HepG2 (cell line): Measurements from ENCODE around the gene ENTPD7. TPM values are rescaled to one million over a fixed set of nuclear protein-coding genes. Genes with fewer than 3 reads are reported as not detected.

Experiments used
- ARNT2 ChIP-seq: sonication (generic); formaldehyde crosslinking; IDR thresholded peaks from 2 replicates; pipeline ENCODE4 v1.8.0; 2022; ENCODE audit warnings: mild to moderate bottlenecking, low read depth, missing genetic modification reagents, moderate library complexity
- ATM ChIP-seq: fragments of 450-650 bp; IDR thresholded peaks from 2 replicates; pipeline ENCODE4 v1.7.1; 2017; ENCODE audit warnings: mild to moderate bottlenecking, borderline replicate concordance
- HDAC2 ChIP-seq: sonication (generic); formaldehyde crosslinking; IDR thresholded peaks from 2 replicates; pipeline ENCODE4 v1.4.0; 2020; ENCODE audit warnings: missing genetic modification reagents
- HOXA9 ChIP-seq: sonication (generic); formaldehyde crosslinking; IDR thresholded peaks from 2 replicates; pipeline ENCODE4 v1.8.1; 2022; ENCODE audit warnings: missing genetic modification reagents, mild to moderate bottlenecking, moderate library complexity, borderline replicate concordance
- KDM4B ChIP-seq: sonication (generic); formaldehyde crosslinking; IDR thresholded peaks from 2 replicates; pipeline ENCODE4 v1.4.0; 2020; ENCODE audit warnings: missing genetic modification reagents
- NAIF1 ChIP-seq: sonication (generic); formaldehyde crosslinking; IDR thresholded peaks from 2 replicates; pipeline ENCODE4 v1.5.0; 2020; ENCODE audit warnings: mild to moderate bottlenecking, missing genetic modification reagents, borderline replicate concordance
- PITX1 ChIP-seq: sonication (generic); formaldehyde crosslinking; IDR thresholded peaks from 2 replicates; pipeline ENCODE4 v1.5.1; 2020; ENCODE audit warnings: mild to moderate bottlenecking, missing genetic modification reagents
- RFXAP ChIP-seq: sonication (generic); formaldehyde crosslinking; IDR thresholded peaks from 2 replicates; pipeline ENCODE4 v1.4.0; 2020; ENCODE audit warnings: missing genetic modification reagents, borderline replicate concordance
- SALL1 ChIP-seq: sonication (generic); formaldehyde crosslinking; IDR thresholded peaks from 2 replicates; pipeline ENCODE4 v1.8.0; 2022; ENCODE audit warnings: mild to moderate bottlenecking, missing genetic modification reagents
- STAG1 ChIP-seq: sonication (generic); formaldehyde crosslinking; IDR thresholded peaks from 2 replicates; pipeline ENCODE4 v1.4.0; 2020; ENCODE audit warnings: missing genetic modification reagents
- SYNCRIP ChIP-seq: fragments of 200-400 bp; formaldehyde crosslinking; IDR thresholded peaks from 2 replicates; pipeline ENCODE4 v1.6.1; 2018; ENCODE audit warnings: mild to moderate bottlenecking, low read depth, low read length; ENCODE audit not compliant: insufficient read depth
- TAF1 ChIP-seq: sonication (generic); formaldehyde crosslinking; IDR thresholded peaks from 2 replicates; pipeline ENCODE4 v1.4.0; 2020; ENCODE audit warnings: missing genetic modification reagents
- TCF12 ChIP-seq, 2 experiments: fragments of 450-650 bp in 1 of 2; sonication (generic) in 1 of 2; formaldehyde crosslinking in 1 of 2; IDR thresholded peaks; 2 replicates each; pipeline versions ENCODE4 v1.6.1 to v1.8.0; 2017 to 2022; ENCODE audit warnings: antibody characterized with exemption in 1 of 2, mild to moderate bottlenecking in 1 of 2, missing genetic modification reagents in 1 of 2, moderate library complexity in 1 of 2
- TFDP2 ChIP-seq: sonication (generic); formaldehyde crosslinking; IDR thresholded peaks from 2 replicates; pipeline ENCODE4 v1.4.0; 2020; ENCODE audit warnings: missing genetic modification reagents
- ZBTB34 ChIP-seq: sonication (generic); formaldehyde crosslinking; IDR thresholded peaks from 2 replicates; pipeline ENCODE4 v1.8.0; 2022; ENCODE audit warnings: mild to moderate bottlenecking, missing genetic modification reagents
- ZBTB38 ChIP-seq: sonication (generic); formaldehyde crosslinking; IDR thresholded peaks from 2 replicates; pipeline ENCODE4 v1.5.1; 2020; ENCODE audit warnings: mild to moderate bottlenecking, missing genetic modification reagents
- ZIK1 ChIP-seq: sonication (generic); formaldehyde crosslinking; IDR thresholded peaks from 2 replicates; pipeline ENCODE4 v1.5.0; 2020; ENCODE audit warnings: mild to moderate bottlenecking, low read depth, missing genetic modification reagents, borderline replicate concordance
- ZNF124 ChIP-seq: sonication (generic); formaldehyde crosslinking; IDR thresholded peaks from 2 replicates; pipeline ENCODE4 v1.4.0; 2020; ENCODE audit warnings: missing genetic modification reagents
- ZNF207 ChIP-seq: fragments of 450-650 bp; IDR thresholded peaks from 2 replicates; pipeline ENCODE4 v1.6.1; 2016; ENCODE audit warnings: antibody characterized with exemption, borderline replicate concordance
- ZNF251 ChIP-seq: sonication (generic); formaldehyde crosslinking; IDR thresholded peaks from 2 replicates; pipeline ENCODE4 v1.9.0; 2021; ENCODE audit warnings: mild to moderate bottlenecking, missing genetic modification reagents
- ZNF264 ChIP-seq: sonication (generic); formaldehyde crosslinking; IDR thresholded peaks from 2 replicates; pipeline ENCODE4 v1.4.0; 2020; ENCODE audit warnings: missing genetic modification reagents
- ZNF333 ChIP-seq: sonication (generic); formaldehyde crosslinking; IDR thresholded peaks from 2 replicates; pipeline ENCODE4 v1.4.0; 2020; ENCODE audit warnings: mild to moderate bottlenecking, missing genetic modification reagents, borderline replicate concordance
- ZNF564 ChIP-seq: sonication (generic); formaldehyde crosslinking; IDR thresholded peaks from 2 replicates; pipeline ENCODE4 v1.8.1; 2023; ENCODE audit warnings: mild to moderate bottlenecking, missing genetic modification reagents
- ZNF567 ChIP-seq: sonication (generic); formaldehyde crosslinking; IDR thresholded peaks from 2 replicates; pipeline ENCODE4 v1.8.1; 2023; ENCODE audit warnings: mild to moderate bottlenecking, missing genetic modification reagents, borderline replicate concordance
- polyA plus RNA-seq, 8 experiments: library from polyadenylated mRNA; depleted of rRNA in 3 of 8; stranded (reverse) in 7 of 8; unstranded in 1 of 8; fragments of >200 nt; fragmentation: Illumina TruSeq in 4 of 8; extraction: Trizol in 4 of 8; gene quantifications; 2 replicates each; pipeline versions ENCODE4 v1.2.1 to v1.2.3, GENCODE V29; 2011 to 2016; ENCODE audit warnings: low read depth in 4 of 8, missing spikeins in 1 of 8, mixed read lengths in 1 of 8; ENCODE audit not compliant: insufficient read depth in 1 of 8
- total RNA-seq, 5 experiments: library from RNA; depleted of rRNA; stranded (reverse); fragments of >200 nt; fragmentation: Illumina TruSeq; extraction: Trizol; gene quantifications; 2 replicates each; pipeline ENCODE4 v1.2.3, GENCODE V29; 2016; ENCODE audit warnings: low read depth in 1 of 5
- TF ChIP-seq, protein P1 (sequence below): sonication (generic); formaldehyde crosslinking; conservative IDR thresholded peaks from 2 replicates; pipeline ENCODE4 v1.4.0; 2020; ENCODE audit warnings: missing genetic modification reagents

ENTPD7 gene
- total and polyA plus RNA-seq, 2 of the 13 experiments (the other 11 are each of a cell fraction or from before 2014, with no cell fraction given) = 7.6 to 36.5 TPM

DNA sequence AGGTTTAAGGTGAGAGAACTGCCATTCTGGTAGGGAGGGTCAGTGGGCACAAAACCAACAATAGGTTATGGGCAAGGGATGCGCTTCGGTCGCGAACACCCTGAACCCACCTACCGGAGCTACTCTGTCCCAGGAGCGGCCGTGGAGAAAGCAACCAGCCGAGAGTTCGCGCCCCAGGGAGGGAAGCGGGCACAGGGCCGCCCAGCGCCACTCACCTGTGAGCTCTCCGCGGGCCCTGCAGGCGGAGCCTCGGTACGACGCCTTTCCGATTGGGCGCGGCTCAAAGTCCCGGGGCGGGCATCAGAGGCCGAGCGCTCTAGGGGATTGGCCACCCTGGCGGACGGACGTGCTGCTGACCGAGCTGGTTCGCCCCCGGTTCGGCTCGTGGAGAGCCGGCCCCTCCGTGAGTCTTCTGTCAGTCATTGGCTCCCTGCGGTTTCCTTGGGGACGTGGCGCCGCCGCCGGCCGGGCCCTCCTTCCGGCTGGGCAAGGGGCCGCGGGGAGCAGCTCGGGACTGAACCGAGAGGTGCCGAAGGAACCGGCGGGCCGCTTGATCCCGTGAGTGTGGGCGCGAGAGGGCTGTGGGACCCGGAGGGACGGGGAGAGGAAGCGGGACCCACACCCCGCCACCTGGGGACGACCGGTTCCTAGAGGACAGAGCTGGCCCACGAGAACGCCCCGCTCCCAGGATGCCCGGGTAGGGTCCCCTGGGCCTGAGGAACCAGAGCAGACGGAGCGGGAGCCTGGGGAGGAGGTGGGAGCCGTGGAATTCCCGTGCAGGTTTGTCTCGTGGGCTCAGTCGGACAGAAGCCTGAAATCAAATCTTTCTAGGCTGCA, at the start of gene ENTPD7 (continued):
- TF ChIP-seq TFDP2 (CRISPR knock-in tag) = peak; percentile 77
- TF ChIP-seq ARNT2 = peak; percentile 12; the same call in 1 of the 2 replicates
- peak; percentile 64; the same call in 1 of the 2 replicates for TF ChIP-seq ZNF564 (CRISPR knock-in tag)
- TF ChIP-seq PITX1 (CRISPR knock-in tag) = 0 out of 2 replicates have a peak, but pooled peaks have one; percentile 30
- no peak for TF ChIP-seq ZNF251
- no peak; the same call in 1 of the 2 replicates for TF ChIP-seq HDAC2 (CRISPR knock-in tag)
- TF ChIP-seq KDM4B (CRISPR knock-in tag) = 0 out of 2 replicates have a peak, but pooled peaks have one; percentile 6
- peak; percentile 53; the same call in 1 of the 2 replicates for TF ChIP-seq ZNF567 (CRISPR knock-in tag)
- TF ChIP-seq STAG1 (CRISPR knock-in tag) = 0 out of 2 replicates have a peak, but pooled peaks have one; percentile 13
- TF ChIP-seq ATM = no peak
- TF ChIP-seq, protein P1, sequence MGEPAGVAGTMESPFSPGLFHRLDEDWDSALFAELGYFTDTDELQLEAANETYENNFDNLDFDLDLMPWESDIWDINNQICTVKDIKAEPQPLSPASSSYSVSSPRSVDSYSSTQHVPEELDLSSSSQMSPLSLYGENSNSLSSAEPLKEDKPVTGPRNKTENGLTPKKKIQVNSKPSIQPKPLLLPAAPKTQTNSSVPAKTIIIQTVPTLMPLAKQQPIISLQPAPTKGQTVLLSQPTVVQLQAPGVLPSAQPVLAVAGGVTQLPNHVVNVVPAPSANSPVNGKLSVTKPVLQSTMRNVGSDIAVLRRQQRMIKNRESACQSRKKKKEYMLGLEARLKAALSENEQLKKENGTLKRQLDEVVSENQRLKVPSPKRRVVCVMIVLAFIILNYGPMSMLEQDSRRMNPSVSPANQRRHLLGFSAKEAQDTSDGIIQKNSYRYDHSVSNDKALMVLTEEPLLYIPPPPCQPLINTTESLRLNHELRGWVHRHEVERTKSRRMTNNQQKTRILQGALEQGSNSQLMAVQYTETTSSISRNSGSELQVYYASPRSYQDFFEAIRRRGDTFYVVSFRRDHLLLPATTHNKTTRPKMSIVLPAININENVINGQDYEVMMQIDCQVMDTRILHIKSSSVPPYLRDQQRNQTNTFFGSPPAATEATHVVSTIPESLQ (CRISPR knock-in tag) = no peak
- 0 out of 2 replicates have a peak, but pooled peaks have one; percentile 40 for TF ChIP-seq ZBTB38 (CRISPR knock-in tag)
- TF ChIP-seq ZNF264 (CRISPR knock-in tag) = peak; percentile 53; the same call in 1 of the 2 replicates
- TF ChIP-seq SALL1 (CRISPR knock-in tag) = peak; percentile 64
- no peak for TF ChIP-seq ZNF333 (CRISPR knock-in tag)
- no peak for TF ChIP-seq NAIF1 (CRISPR knock-in tag)
- no peak for TF ChIP-seq SYNCRIP
- TF ChIP-seq TCF12 (IDR thresholded peaks at IDR 0.05) = no peak
- no peak for TF ChIP-seq TCF12 (CRISPR knock-in tag; IDR thresholded peaks at IDR 0.05)
- peak; percentile 78 for TF ChIP-seq TAF1 (CRISPR knock-in tag)
- TF ChIP-seq HOXA9 (CRISPR knock-in tag) = no peak
- TF ChIP-seq ZBTB34 (CRISPR knock-in tag) = 0 out of 2 replicates have a peak, but pooled peaks have one; percentile 44
- no peak; the same call in 1 of the 2 replicates for TF ChIP-seq RFXAP
- peak; percentile 49; the same call in 1 of the 2 replicates for TF ChIP-seq ZNF124 (CRISPR knock-in tag)
- no peak for TF ChIP-seq ZNF207
- TF ChIP-seq ZIK1 = no peak
